Panc1 (cell line): ENCODE data around the gene LHX3.

Experiments
- CTCF ChIP-seq: fragments of 450-650 bp; IDR thresholded peaks from 2 replicates; pipeline ENCODE4 v1.5.1; 2017; ENCODE audit warnings: mild to moderate bottlenecking
- POLR2AphosphoS5 ChIP-seq: IDR thresholded peaks from 2 replicates; pipeline ENCODE4 v1.6.1; 2012; ENCODE audit warnings: mild to moderate bottlenecking, low read depth, low read length, moderate library complexity

GRCh38 chr9:136201174-136201573, 3.8 kb downstream of the LHX3 start:
- no peak for TF ChIP-seq CTCF
- TF ChIP-seq POLR2AphosphoS5: no peak
